ENCODE data around the gene MMUT.
A peak's percentile ranks its signal among the peaks of the same experiment; 100 is the strongest.
"Not testable (repeated sequence)": the region's sequence is repeated elsewhere in the genome, so short reads cannot be mapped to it uniquely, and the experiment has no call there.

Gene MMUT

GRCh38 chr6:49462927-49463611 is at the start of gene MMUT, which contains the start of gene CENPQ:
Gene MMUT, minus strand, starts transcription at chr6:49463253. Its CDS starts 3,787 bp downstream, at chr6:49459466.
Gene CENPQ, plus strand, starts transcription at chr6:49463370. Its CDS starts 6,807 bp downstream, at chr6:49470177.
- peak; percentile 68 to 73 (median 72) for DNase-seq (ENCODE audit: low read depth in 2 of 3, low spot score in 2 of 3)

DNA sequence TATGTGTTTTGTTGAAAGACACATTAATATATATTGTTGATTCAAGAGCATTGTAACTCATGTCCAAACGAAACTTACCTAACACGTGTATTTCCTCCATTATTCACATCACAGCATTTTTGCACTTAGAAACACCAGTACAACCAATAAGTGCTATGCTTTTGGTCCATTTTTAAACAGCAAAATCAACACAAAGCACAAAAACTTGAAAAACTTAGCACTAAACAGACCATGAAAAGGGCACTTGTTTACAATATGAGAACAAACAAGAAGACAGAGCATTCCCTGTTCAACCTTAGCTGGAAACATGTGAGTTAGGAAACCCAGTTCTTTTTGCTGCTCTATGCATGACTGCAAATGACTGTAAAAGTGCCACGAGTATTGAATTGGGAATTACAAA is 46.3 kb upstream of the MMUT start:
- DNase-seq (ENCODE audit: low read depth in 2 of 3, low spot score in 2 of 3), result no peak

GRCh38 chr6:49506569-49507111 is 43.6 kb upstream of the MMUT start:
- no peak for DNase-seq (ENCODE audit: low read depth in 2 of 3, low spot score in 2 of 3)

GRCh38 chr6:49504666-49505065 is 41.6 kb upstream of the MMUT start:
- DNase-seq (ENCODE audit: low read depth in 2 of 3, low spot score in 2 of 3), result no peak

- no peak for DNase-seq (ENCODE audit: low read depth in 2 of 3, low spot score in 2 of 3)
These were observed 36.6 kb upstream of the MMUT start, which contains the start of gene GLYATL3 for GRCh38 chr6:49499623-49500022. Gene GLYATL3, plus strand, starts transcription at chr6:49499923. Its CDS starts 12,068 bp downstream, at chr6:49511991.

- DNase-seq (ENCODE audit: low read depth in 2 of 3, low spot score in 2 of 3), result no peak
These were observed 36.1 kb upstream of the MMUT start for GRCh38 chr6:49499126-49499525.

- no peak for DNase-seq (ENCODE audit: low read depth in 2 of 3, low spot score in 2 of 3)
These were observed 34.3 kb upstream of the MMUT start for GRCh38 chr6:49497304-49497703.

DNA sequence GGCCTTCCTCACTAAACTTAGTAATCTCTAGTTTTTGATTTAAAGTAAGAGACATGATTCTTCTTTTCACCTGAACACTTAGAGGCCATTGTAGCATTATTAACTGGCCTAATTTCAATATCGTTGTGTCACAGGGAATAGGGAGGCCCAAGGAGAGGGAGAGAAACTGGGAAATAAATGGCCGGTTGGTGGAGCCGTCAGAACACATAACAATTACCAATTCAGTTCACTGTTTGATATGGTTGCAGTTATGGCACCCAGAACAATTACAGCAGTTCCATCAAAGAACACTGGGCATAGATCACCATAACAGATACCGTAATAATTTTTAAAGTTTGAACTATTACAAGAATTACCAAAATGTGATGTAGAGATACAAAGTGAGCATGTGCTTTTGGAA is 27.6 kb upstream of the MMUT start:
- DNase-seq (ENCODE audit: low read depth in 2 of 3, low spot score in 2 of 3), result no peak

DNA sequence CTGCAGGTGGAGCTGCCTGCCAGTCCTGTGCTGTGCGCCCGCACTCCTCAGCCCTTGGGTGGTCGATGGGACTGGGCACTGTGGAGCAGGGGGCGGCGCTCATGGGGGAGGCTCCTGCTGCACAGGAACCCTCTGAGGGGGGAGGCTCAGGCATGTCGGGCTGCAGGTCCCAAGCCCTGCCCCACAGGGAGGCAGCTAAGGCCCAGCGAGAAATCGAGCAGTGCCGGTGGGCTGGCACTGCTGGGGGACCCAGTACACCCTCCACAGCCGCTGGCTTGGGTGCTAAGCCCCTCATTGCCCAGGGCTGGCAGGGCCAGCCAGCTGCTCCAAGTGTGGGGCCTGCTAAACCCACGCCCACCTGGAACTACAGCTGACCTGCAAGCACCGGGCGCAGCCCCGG is 20.3 kb upstream of the MMUT start:
- DNase-seq (ENCODE audit: low read depth in 2 of 3, low spot score in 2 of 3), result not testable (repeated sequence)

DNA sequence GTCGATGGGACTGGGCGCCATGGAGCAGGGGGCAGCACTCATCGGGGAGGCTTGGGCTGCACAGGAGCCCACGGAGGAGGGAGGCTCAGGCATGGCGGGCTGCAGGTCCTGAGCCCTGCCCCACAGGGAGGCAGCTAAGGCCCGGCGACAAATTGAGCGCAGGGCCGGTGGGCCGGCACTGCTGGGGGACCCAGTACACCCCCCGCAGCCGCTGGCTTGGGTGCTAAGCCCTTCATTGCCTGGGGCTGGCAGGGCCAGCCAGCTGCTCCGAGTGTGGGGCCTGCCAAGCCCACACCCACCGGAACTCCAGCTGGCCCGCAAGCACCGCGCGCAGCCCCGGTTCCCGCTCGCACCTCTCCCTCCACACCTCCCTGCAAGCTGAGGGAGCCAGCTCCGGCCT is 18.8 kb upstream of the MMUT start:
- not testable (repeated sequence) for DNase-seq (ENCODE audit: low read depth in 2 of 3, low spot score in 2 of 3)

DNA sequence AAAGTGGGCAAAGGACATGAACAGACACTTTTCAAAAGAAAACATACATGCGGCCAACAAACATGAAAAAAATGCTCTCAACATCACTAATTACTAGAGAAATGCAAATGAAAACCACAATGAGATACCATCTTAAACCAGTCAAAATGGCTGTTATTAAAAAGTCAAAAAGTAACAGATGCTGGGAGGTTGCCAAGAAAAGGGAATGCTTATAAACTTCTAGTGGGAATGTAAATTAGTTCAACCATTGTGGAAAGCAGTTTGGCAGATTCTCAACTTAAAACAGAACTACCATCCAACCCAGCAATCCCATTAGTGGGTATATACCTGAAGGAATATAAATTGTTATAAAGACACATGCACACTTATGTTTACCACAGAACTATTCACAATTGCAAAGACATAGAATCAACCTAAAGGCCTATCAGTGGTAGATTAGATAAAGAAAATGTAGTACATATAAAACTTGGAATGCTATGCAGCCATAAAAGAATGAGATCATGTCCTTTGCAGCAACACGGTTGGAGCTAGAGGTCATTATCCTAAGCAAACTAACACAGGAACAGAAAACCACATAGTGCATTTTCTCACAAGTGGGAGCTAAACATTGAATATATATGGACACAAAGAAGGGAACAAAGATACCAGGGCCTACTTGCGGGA is 16.4 kb upstream of the MMUT start:
- DNase-seq (ENCODE audit: low read depth in 2 of 3, low spot score in 2 of 3), result no peak

DNA sequence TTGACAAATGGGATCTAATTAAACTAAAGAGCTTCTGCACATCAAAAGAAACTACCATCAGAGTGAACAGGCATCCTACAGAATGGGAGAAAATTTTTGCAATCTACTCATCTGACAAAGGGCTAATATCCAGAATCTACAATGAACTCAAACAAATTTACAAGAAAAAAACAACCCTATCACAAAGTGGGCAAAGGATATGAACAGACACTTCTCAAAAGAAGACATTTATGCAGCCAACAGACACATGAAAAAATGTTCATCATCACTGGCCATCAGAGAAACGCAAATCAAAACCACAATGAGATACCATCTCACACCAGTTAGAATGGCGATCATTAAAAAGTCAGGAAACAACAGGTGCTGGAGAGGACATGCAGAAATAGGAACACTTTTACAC is 13.5 kb upstream of the MMUT start:
- not testable (repeated sequence) for DNase-seq (ENCODE audit: low read depth in 2 of 3, low spot score in 2 of 3)

- no peak for DNase-seq (ENCODE audit: low read depth in 2 of 3, low spot score in 2 of 3)
These were observed 5.0 kb upstream of the MMUT start for GRCh38 chr6:49468042-49468441.

DNA sequence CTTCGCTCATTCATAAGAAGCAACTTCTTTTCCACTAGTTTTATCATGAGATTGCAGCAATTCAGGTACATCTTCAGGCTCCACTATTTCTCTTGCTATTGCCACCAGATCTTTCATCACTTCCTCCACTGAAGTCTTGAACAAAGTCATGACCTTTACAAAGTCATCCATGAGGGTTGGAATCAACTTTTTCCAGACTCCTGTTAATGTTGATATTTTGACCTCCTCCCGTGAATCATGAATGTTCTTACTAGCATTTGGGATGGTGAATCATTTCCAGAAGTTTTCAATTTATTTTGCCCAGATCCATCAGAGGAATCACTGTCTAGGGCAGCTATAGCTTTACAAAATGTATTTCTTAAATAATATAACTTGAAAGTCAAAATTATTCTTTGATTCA is 1.6 kb upstream of the MMUT start:
- no peak for DNase-seq (ENCODE audit: low read depth in 2 of 3, low spot score in 2 of 3)

GRCh38 chr6:49463612-49463967 is 537 bp upstream of the MMUT start:
- DNase-seq (ENCODE audit: low read depth in 2 of 3, low spot score in 2 of 3), result no peak

GRCh38 chr6:49462599-49462926 is 490 bp downstream of the MMUT start:
- no peak for DNase-seq (ENCODE audit: low read depth in 2 of 3, low spot score in 2 of 3)

- DNase-seq (ENCODE audit: low read depth in 2 of 3, low spot score in 2 of 3), result no peak
These were observed 982 bp downstream of the MMUT start for GRCh38 chr6:49462071-49462470.

DNA sequence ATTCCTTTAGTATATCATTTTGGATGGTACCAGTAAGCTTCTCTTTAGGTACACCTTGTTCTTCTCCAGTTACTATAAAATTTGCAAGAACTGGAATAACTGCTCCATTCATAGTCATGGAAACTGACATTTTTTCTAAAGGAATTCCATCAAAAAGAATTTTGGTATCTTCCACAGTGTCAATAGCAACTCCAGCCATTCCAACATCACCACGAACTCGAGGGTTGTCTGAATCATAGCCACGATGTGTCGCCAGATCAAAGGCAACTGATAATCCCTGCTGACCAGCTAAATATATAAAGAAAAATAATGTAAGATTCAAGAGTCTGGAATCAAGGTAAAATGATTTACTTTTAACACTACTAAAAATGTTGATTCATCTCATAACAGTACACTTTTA is 5.3 kb downstream of the MMUT start:
- no peak for DNase-seq (ENCODE audit: low read depth in 2 of 3, low spot score in 2 of 3)

GRCh38 chr6:49454787-49455709 is 8.0 kb downstream of the MMUT start:
- DNase-seq (ENCODE audit: low read depth in 2 of 3, low spot score in 2 of 3), result no peak

GRCh38 chr6:49453221-49453620 is 9.8 kb downstream of the MMUT start:
- DNase-seq (ENCODE audit: low read depth in 2 of 3, low spot score in 2 of 3), result no peak

DNA sequence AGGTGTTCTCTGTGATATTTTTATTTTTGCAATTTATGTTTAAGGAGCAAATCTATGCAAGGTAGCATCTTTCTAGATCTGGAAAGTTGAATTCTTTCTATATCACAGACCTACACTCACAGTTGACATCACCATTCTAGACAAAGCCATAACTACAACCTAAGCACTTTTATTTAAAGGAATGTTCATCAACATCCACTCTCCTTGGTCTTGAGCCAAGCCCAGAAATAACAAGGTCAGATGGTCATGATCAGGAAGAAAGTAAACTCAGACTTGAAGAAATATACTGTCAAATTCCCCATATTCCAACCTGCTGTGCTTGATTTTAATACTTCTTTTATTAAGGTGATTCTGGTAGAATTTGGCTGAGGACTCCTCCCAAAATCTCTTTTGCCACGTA is 32.2 kb downstream of the MMUT start:
- no peak for DNase-seq (ENCODE audit: low read depth in 2 of 3, low spot score in 2 of 3)

- no peak for DNase-seq (ENCODE audit: low read depth in 2 of 3, low spot score in 2 of 3)
These were observed 32.9 kb downstream of the MMUT start for GRCh38 chr6:49430187-49430586.
